NB4 (cell line): Measurements from ENCODE around the gene SMIM32.

Source experiments
- CTCF ChIP-seq: IDR thresholded peaks from one replicate; pipeline ENCODE4 v1.5.1; 2012; ENCODE audit warnings: low read depth, low read length
- MYC ChIP-seq: IDR thresholded peaks from 2 replicates; pipeline ENCODE4 v1.6.1; 2011; ENCODE audit warnings: low read depth, low read length
- POLR2A ChIP-seq: IDR thresholded peaks from 2 replicates; pipeline ENCODE4 v1.6.1; 2011; ENCODE audit warnings: mild to moderate bottlenecking; ENCODE audit not compliant: insufficient read length; ENCODE audit errors: extremely low read depth

- no peak for TF ChIP-seq CTCF
- no peak for TF ChIP-seq POLR2A
- TF ChIP-seq MYC: no peak
Measured at GRCh38 chr5:136225796-136226195, 32.8 kb upstream of the SMIM32 start.
